Measurements from ENCODE around the gene NRXN2.
"Not testable (repeated sequence)": the region's sequence is repeated elsewhere in the genome, so short reads cannot be mapped to it uniquely, and the experiment has no call there.

The NRXN2 gene

GRCh38 chr11:64665411-64665821, 57.6 kb downstream of the NRXN2 start:
- H3K9me3 Mint-ChIP-seq: no peaks in the 10 kb centered on the region
- H3K4me3 Mint-ChIP-seq: no peak overlapping the region
- H3K36me3 Mint-ChIP-seq: no peaks in the 10 kb centered on the region
- no peaks in the 10 kb centered on the region for H3K27me3 Mint-ChIP-seq
- H3K4me1 Mint-ChIP-seq: no peaks in the 10 kb centered on the region
- no peak overlapping the region for H3K27ac Mint-ChIP-seq

DNA sequence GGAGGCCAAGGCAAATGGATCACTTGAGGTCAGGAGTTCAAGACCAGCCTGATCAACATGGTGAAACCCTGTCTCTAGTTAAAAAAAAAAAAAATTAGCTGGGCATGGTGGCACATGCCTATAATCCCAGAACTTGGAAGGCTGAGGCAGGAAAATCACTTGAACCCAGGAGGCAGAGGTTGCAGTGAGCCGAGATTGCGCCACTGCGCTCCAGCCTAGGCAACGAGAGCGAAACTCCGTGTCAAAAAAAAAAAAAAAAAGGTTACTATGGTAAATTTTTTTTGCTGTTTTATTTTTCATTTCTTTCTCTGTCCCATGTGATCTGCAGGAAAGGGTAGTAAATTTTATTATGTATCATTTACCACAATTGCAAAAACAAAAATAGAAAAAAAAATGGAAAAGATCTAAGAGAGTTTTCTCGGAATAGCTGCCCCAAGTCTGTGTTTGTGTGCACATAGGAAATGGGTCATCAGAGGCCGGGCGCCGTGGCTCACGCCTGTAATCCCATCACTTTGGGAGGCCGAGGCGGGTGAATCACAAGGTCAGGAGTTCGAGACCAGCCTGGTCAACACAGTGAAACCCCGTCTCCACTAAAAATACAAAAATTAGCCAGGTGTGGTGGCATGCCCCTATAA, 58.6 kb downstream of the NRXN2 start:
- not testable (repeated sequence) for H3K27me3 Mint-ChIP-seq, H3K9me3 Mint-ChIP-seq, H3K4me3 Mint-ChIP-seq, H3K4me1 Mint-ChIP-seq, H3K27ac Mint-ChIP-seq, H3K36me3 Mint-ChIP-seq

DNA sequence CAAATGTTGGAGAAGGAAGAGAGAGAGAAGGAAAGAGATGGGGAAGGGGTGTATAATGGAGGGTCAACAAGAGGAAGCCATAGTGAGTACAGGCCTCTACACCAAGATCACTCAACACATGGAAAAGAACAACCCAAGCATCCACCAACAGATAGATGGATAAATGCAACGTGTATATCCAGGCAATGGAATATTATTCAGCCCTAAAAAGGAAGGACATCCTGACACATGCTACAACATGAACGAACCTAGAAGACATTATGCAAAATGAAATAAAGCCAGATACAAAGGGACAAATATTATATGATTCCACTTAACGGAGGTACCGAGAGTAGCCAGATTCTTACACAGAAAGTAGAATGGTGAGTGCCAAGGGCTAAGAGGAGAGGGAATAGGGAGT, 59.3 kb downstream of the NRXN2 start:
- no peaks in the 10 kb centered on the region for H3K4me1 Mint-ChIP-seq

GRCh38 chr11:64661614-64662013, 61.4 kb downstream of the NRXN2 start:
- Mint-ChIP-seq H3K27me3 (no peaks in the 10 kb centered on the region), H3K36me3 (no peaks in the 10 kb centered on the region), H3K9me3 (no peaks in the 10 kb centered on the region), H3K27ac (no peak overlapping the region), H3K4me3 (no peak overlapping the region), H3K4me1 (no peaks in the 10 kb centered on the region)

More for the DNA sequence above, 59.3 kb downstream of the NRXN2 start:
- no peak overlapping the region for H3K27ac Mint-ChIP-seq
- H3K27me3 Mint-ChIP-seq: no peaks in the 10 kb centered on the region
- no peaks in the 10 kb centered on the region for H3K36me3 Mint-ChIP-seq
- H3K4me3 Mint-ChIP-seq: no peak overlapping the region
- no peaks in the 10 kb centered on the region for H3K9me3 Mint-ChIP-seq

DNA sequence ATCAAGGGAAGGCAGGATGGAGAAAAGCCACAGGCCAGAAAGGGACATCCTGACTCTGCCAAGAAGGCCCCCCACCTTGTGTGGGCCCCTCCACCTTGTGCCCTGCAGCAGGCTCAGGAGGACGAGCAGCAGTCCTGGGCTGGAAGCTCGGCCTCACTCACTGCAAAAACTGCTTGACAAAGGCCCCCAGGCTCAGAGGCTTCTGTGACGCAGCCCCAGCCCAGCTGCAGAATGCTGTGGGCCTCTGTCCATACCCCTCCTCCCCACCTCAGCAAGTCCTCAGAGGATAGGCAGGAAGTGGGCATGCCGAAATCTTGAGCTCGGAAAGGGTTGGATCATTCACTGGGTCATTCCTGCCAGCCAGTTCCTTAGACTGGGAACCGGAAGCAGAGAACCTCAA, 61.9 kb downstream of the NRXN2 start:
- Mint-ChIP-seq H3K4me3 (no peak overlapping the region), H3K9me3 (no peaks in the 10 kb centered on the region), H3K4me1 (no peaks in the 10 kb centered on the region), H3K27me3 (no peaks in the 10 kb centered on the region), H3K36me3 (no peaks in the 10 kb centered on the region), H3K27ac (no peak overlapping the region)

GRCh38 chr11:64660706-64661105, 62.3 kb downstream of the NRXN2 start:
- Mint-ChIP-seq H3K27me3 (no peaks in the 10 kb centered on the region), H3K4me3 (no peak overlapping the region), H3K9me3 (no peaks in the 10 kb centered on the region), H3K4me1 (no peaks in the 10 kb centered on the region), H3K36me3 (no peaks in the 10 kb centered on the region), H3K27ac (no peak overlapping the region)

- Mint-ChIP-seq H3K9me3 (no peaks in the 10 kb centered on the region), H3K36me3 (no peaks in the 10 kb centered on the region), H3K27ac (no peak overlapping the region), H3K4me3 (no peak overlapping the region), H3K27me3 (no peaks in the 10 kb centered on the region), H3K4me1 (no peaks in the 10 kb centered on the region)
Measured at GRCh38 chr11:64660205-64660604, 62.8 kb downstream of the NRXN2 start.

GRCh38 chr11:64659417-64660144, 63.4 kb downstream of the NRXN2 start:
- no peaks in the 10 kb centered on the region for H3K27me3 Mint-ChIP-seq
- no peaks in the 10 kb centered on the region for H3K36me3 Mint-ChIP-seq
- no peak overlapping the region for H3K4me3 Mint-ChIP-seq
- no peaks in the 10 kb centered on the region for H3K9me3 Mint-ChIP-seq
- no peaks in the 10 kb centered on the region for H3K4me1 Mint-ChIP-seq
- H3K27ac Mint-ChIP-seq: no peak overlapping the region

DNA sequence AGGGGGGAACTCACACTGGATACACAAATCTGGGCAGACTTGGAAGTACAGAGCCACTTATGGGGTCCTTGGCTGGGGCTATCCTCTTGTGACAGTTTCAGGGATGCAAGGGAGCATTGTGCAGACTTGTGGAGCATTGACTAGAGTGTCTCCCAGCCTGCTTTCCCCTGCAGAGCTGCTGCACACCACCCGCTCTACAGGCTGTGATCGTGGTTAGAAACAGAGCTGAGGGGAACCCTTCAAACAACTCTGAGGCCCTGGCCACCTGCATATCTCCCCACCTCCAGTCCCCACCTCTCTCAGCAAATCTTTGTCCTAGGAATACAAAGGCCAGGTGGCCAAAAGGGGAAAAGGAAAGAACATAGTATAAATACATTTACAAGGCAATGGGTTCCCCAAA, 64.7 kb downstream of the NRXN2 start:
- Mint-ChIP-seq H3K4me1 (no peaks in the 10 kb centered on the region), H3K4me3 (no peak overlapping the region), H3K9me3 (no peaks in the 10 kb centered on the region), H3K27ac (no peak overlapping the region), H3K27me3 (no peaks in the 10 kb centered on the region), H3K36me3 (no peaks in the 10 kb centered on the region)

- Mint-ChIP-seq H3K27ac (no peak overlapping the region), H3K27me3 (no peaks in the 10 kb centered on the region), H3K9me3 (no peaks in the 10 kb centered on the region), H3K4me3 (no peak overlapping the region), H3K36me3 (no peaks in the 10 kb centered on the region), H3K4me1 (no peaks in the 10 kb centered on the region)
Measured at GRCh38 chr11:64656862-64657261, 66.1 kb downstream of the NRXN2 start.

DNA sequence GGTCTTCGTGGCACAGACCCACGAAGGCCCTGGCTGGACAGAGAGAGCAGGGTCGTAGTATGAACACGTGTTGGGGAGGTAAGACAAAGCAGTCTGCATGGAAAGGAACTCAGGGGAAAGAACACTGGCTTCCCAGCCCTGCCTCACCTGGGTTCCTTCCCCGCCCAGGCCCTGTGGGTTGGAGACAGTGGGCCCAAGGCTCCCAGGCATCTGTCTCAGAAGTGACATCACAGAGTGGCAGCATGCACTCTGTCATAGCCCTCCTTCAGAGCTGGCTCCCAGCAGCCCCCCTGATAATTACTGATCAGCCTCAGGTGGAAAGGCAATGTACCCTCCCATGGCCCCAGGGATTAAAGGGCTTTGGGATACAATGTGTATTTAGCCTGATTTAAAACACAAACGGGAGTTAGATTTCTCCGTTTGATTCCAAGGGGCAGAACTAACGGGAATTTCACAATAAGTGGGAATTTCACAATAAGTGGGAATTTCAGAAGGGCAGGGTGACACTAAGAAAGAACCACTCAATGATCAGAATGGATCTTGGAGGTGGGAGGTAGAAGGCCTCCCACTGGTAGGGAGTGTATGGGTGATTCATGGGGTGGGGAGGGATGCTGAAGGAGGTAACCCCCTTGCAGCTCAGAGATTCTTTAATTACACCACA, 66.9 kb downstream of the NRXN2 start:
- Mint-ChIP-seq H3K4me3 (no peak overlapping the region), H3K27me3 (no peaks in the 10 kb centered on the region), H3K9me3 (no peaks in the 10 kb centered on the region), H3K27ac (no peak overlapping the region), H3K4me1 (no peaks in the 10 kb centered on the region), H3K36me3 (no peaks in the 10 kb centered on the region)

GRCh38 chr11:64654958-64655541, 67.9 kb downstream of the NRXN2 start:
- no peak overlapping the region for H3K27ac Mint-ChIP-seq
- H3K27me3 Mint-ChIP-seq: no peaks in the 10 kb centered on the region

DNA sequence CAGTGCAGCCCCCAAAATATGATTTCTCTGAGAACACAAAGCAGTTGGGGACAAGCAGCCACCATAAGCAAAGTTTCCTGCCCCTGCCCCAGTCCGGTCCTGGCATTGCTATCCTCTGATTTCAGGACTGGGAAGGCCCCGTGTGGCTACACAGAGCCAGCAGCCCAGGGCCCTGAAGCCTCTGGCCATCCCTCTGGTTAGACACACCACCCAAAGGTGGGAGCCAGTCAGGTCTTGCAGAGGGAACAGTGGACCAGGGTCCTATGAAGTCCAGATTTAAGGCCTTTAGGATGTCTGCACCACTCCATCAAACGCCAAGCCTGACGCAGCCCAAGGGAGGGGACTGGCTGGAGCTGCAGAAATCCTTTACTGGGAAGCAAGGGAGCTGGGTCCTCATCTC, 68.6 kb downstream of the NRXN2 start:
- Mint-ChIP-seq H3K36me3 (no peaks in the 10 kb centered on the region), H3K9me3 (no peaks in the 10 kb centered on the region), H3K27ac (no peak overlapping the region), H3K27me3 (no peaks in the 10 kb centered on the region), H3K4me1 (no peaks in the 10 kb centered on the region), H3K4me3 (no peak overlapping the region)

More at GRCh38 chr11:64654958-64655541, 67.9 kb downstream of the NRXN2 start:
- Mint-ChIP-seq H3K4me3 (no peak overlapping the region), H3K9me3 (no peaks in the 10 kb centered on the region), H3K4me1 (no peaks in the 10 kb centered on the region), H3K36me3 (no peaks in the 10 kb centered on the region)

DNA sequence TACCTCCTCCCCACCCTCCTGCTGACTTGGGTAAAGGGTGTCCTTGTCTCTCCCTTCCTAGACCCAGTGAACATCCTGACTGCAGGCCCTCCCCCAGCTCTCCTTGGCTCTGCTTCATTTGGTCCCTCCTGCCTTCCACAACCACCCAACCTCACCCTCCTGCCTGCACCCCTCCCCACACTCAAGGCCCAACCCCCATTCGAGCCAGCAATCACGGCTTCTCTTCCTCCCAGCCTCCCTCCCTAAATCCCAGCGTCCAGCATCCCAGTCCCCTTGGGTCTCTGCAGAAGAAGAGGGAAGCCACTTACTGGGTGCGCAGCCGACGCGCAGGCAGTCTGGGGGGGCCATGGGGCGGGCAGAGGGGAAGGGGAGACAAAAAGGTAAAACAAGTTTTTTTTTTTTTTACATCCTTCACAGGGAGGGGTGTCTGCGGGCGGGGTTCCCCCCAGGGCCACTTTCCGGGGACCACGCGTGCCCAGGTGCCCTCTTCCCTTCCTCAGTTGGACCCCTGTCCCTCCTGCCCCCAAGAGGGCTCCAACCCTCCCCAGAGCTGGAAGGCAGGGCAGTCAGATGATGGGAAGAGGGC, 69.5 kb downstream of the NRXN2 start:
- Mint-ChIP-seq H3K9me3 (no peaks in the 10 kb centered on the region), H3K36me3 (no peaks in the 10 kb centered on the region), H3K4me3 (no peak overlapping the region), H3K4me1 (no peaks in the 10 kb centered on the region), H3K27me3 (no peaks in the 10 kb centered on the region), H3K27ac (no peak overlapping the region)

- Mint-ChIP-seq H3K36me3 (no peaks in the 10 kb centered on the region), H3K9me3 (no peaks in the 10 kb centered on the region), H3K27me3 (no peaks in the 10 kb centered on the region), H3K4me3 (no peak overlapping the region), H3K27ac (no peak overlapping the region), H3K4me1 (no peaks in the 10 kb centered on the region)
Measured at GRCh38 chr11:64652586-64653387, 70.2 kb downstream of the NRXN2 start.
